ENCODE data around the gene CFAP70.

DNA sequence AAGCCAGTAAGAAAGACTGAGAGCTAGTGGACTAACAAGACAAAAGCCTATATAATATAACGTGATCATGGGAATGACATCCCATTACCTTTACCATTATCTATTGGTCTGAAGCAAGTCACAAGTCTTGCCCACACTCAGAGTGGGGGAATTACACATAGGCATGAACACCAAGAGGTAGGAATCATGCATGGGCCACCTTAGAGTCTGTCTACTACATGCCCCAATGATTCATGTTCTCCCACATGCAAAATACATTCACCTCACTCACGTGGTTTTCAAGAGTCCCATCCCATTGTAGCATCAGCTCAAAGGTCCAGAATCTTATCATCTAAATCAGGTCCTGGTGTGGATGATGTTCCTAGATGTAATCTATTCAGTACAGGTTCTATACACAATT lies 141.0 kb downstream of the CFAP70 start:
- TF ChIP-seq, protein P1, sequence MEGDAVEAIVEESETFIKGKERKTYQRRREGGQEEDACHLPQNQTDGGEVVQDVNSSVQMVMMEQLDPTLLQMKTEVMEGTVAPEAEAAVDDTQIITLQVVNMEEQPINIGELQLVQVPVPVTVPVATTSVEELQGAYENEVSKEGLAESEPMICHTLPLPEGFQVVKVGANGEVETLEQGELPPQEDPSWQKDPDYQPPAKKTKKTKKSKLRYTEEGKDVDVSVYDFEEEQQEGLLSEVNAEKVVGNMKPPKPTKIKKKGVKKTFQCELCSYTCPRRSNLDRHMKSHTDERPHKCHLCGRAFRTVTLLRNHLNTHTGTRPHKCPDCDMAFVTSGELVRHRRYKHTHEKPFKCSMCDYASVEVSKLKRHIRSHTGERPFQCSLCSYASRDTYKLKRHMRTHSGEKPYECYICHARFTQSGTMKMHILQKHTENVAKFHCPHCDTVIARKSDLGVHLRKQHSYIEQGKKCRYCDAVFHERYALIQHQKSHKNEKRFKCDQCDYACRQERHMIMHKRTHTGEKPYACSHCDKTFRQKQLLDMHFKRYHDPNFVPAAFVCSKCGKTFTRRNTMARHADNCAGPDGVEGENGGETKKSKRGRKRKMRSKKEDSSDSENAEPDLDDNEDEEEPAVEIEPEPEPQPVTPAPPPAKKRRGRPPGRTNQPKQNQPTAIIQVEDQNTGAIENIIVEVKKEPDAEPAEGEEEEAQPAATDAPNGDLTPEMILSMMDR (conservative IDR thresholded peaks at IDR 0.05; ENCODE audit: low read depth, low read length): no peak
- no peak for TF ChIP-seq EZH2 (IDR thresholded peaks at IDR 0.05; ENCODE audit: low read length, unreplicated experiment)
- no peak for TF ChIP-seq EZH2phosphoT487 (IDR thresholded peaks at IDR 0.05; ENCODE audit: borderline replicate concordance, low read length)
